Measurements from ENCODE around the gene PROZ.

PROZ gene

DNA sequence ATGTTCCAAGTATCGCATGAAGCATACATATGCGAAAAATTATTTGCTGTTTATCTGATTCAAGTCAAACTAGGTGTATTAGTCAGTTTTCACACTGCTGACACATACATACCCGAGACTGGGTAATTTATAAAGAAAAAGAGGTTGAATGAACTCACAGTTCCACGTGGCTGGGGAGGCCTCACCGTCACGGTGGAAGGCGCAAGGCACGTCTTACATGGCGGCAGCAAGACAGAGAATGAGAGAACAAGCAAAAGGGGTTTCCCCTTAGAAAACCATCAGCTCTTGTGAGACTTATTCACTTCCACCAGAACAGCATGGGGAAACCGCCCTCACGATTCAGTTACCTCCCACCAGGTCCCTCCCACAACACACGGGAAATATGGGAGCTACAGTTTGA, 13.0 kb upstream of the PROZ start:
- no peak overlapping the region for H3K4me3 ChIP-seq (ENCODE audit: low read depth, low read length)
- TF ChIP-seq, protein P1, sequence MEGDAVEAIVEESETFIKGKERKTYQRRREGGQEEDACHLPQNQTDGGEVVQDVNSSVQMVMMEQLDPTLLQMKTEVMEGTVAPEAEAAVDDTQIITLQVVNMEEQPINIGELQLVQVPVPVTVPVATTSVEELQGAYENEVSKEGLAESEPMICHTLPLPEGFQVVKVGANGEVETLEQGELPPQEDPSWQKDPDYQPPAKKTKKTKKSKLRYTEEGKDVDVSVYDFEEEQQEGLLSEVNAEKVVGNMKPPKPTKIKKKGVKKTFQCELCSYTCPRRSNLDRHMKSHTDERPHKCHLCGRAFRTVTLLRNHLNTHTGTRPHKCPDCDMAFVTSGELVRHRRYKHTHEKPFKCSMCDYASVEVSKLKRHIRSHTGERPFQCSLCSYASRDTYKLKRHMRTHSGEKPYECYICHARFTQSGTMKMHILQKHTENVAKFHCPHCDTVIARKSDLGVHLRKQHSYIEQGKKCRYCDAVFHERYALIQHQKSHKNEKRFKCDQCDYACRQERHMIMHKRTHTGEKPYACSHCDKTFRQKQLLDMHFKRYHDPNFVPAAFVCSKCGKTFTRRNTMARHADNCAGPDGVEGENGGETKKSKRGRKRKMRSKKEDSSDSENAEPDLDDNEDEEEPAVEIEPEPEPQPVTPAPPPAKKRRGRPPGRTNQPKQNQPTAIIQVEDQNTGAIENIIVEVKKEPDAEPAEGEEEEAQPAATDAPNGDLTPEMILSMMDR (conservative IDR thresholded peaks at IDR 0.05; ENCODE audit: low read depth, low read length) = no peak
- no peak for DNase-seq (ENCODE audit: low read depth)

DNA sequence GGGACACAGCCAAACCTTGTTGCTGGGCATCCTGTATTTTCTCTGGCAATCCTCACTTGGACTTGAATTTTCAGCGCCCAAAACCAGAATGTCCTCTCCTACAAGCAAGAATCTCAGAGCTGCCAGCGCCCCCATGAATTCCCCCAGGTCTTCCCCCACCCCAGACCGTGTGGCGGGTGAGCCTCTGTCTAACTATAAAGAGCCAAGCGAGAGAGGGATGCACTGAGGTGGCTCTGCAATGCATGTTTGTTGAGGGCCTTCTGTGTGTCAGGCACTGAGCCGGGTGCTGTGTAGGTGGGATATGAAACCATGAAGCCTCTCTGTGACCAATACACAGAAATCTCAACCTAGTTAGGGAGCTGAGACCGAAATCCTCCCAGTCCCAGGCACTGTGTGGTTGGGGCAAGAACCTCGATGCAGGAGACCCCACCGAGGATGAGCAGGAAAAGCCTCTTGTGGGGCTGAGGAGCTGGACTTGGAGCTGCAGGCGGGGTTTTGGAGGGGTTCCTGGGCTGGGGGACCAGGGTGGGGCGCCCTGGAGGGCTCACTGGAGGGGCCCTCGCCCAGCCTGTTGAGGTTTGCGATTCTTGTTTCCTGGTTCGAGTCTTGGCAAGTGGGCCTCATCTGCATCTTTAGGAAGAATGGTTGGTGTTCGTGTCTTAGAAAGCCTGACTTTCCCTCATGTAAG, 12.4 kb upstream of the PROZ start:
- no peak overlapping the region for H3K4me3 ChIP-seq (ENCODE audit: low read depth, low read length)
- DNase-seq (ENCODE audit: low read depth) = no peak
- TF ChIP-seq, protein P1 (conservative IDR thresholded peaks at IDR 0.05; ENCODE audit: low read depth, low read length) = no peak

DNA sequence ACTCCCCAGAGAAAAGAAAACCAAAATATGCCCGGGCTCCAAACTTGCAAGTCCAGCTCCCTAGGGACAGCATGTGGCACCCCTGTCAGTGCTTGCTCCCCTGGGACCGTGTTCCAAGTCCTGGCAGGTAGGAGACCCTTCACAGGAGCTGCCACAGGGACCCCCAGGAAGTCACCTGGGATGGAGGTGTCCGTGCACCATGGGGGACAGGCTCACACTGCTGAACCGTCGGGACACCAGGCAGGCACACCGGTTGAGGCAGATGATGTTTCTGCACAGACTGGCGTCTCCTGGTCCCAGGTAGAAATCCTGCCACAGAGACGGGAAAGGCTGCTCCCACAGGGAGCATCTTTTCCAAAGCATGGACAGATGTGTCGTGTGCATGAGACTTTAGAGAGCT, 11.7 kb upstream of the PROZ start:
- no peak overlapping the region for H3K4me3 ChIP-seq (ENCODE audit: low read depth, low read length)
- TF ChIP-seq, protein P1 (conservative IDR thresholded peaks at IDR 0.05; ENCODE audit: low read depth, low read length) = no peak
- no peak for DNase-seq (ENCODE audit: low read depth)

DNA sequence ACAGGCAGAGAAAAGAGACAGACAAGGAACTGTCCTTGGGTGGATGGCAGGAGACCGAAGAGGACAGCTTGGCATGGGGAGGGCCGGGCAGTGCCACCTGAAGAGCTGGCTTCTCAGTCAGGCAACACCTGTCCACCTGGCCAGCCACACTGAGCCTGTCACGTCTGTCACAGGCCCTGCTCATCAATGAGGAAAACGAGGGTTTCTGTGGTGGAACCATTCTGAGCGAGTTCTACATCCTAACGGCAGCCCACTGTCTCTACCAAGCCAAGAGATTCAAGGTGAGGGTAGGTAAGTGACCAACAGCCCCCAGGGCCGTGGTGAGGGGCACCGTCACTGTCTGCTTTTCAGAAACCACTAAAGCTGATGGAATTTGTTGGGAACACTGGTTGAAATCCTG, 11.2 kb upstream of the PROZ start:
- TF ChIP-seq, protein P1 (conservative IDR thresholded peaks at IDR 0.05; ENCODE audit: low read depth, low read length) = no peak
- DNase-seq (ENCODE audit: low read depth) = no peak
- H3K4me3 ChIP-seq (ENCODE audit: low read depth, low read length) = no peak overlapping the region

DNA sequence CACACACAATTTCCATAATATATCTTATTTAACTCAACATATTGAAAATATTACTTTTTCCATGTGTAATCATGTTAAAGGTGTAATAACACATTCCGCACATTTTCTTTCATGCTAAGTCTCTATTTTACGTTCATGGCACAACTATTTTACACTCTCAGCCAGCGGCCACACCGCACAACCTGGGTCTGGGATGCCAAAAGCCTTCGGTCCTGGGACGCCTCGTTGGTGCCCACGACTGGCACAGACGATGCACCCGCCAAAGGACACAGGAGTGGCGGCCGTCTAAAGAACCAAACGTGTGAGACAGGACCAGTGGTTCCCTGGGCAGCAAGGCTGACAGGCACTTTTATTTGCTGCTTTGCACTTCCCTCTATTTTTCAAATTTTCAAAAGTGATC, 10.0 kb upstream of the PROZ start:
- no peak for DNase-seq (ENCODE audit: low read depth)
- TF ChIP-seq, protein P1 (conservative IDR thresholded peaks at IDR 0.05; ENCODE audit: low read depth, low read length) = no peak
- H3K4me3 ChIP-seq (ENCODE audit: low read depth, low read length) = no peak overlapping the region

DNA sequence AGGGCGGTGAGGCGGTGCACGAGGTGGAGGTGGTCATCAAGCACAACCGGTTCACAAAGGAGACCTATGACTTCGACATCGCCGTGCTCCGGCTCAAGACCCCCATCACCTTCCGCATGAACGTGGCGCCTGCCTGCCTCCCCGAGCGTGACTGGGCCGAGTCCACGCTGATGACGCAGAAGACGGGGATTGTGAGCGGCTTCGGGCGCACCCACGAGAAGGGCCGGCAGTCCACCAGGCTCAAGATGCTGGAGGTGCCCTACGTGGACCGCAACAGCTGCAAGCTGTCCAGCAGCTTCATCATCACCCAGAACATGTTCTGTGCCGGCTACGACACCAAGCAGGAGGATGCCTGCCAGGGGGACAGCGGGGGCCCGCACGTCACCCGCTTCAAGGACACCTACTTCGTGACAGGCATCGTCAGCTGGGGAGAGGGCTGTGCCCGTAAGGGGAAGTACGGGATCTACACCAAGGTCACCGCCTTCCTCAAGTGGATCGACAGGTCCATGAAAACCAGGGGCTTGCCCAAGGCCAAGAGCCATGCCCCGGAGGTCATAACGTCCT, 9.4 kb upstream of the PROZ start:
- no peak for DNase-seq (ENCODE audit: low read depth)
- TF ChIP-seq, protein P1 (conservative IDR thresholded peaks at IDR 0.05; ENCODE audit: low read depth, low read length) = no peak
- H3K4me3 ChIP-seq (ENCODE audit: low read depth, low read length) = no peak overlapping the region
